Activated naive CD8-positive, alpha-beta T cell treated with anti-CD3 and anti-CD28 coated beads, Interleukin-2, amount 50 U/mL, for 16 hours (primary cell): ENCODE measurements around the gene P2RX3.
"Not testable (repeated sequence)": the region's sequence is repeated elsewhere in the genome, so short reads cannot be mapped to it uniquely, and the experiment has no call there.

Experiments used
- DNase-seq: peaks from one replicate; pipeline ENCODE4 v3.0.0-alpha.2; 2020; ENCODE audit warnings: low read depth, low spot score

Gene P2RX3

GRCh38 chr11:57348636-57349313 is 10.6 kb downstream of the P2RX3 start:
- no peak for DNase-seq

- DNase-seq: peak; percentile 11
These were observed 11.5 kb downstream of the P2RX3 start for GRCh38 chr11:57349491-57350274.

- DNase-seq: no peak
These were observed 14.9 kb downstream of the P2RX3 start for GRCh38 chr11:57353036-57353435.

GRCh38 chr11:57353446-57353845 is 15.3 kb downstream of the P2RX3 start:
- DNase-seq: no peak

GRCh38 chr11:57353852-57354251 is 15.7 kb downstream of the P2RX3 start:
- no peak for DNase-seq

GRCh38 chr11:57354699-57355098 is 16.5 kb downstream of the P2RX3 start:
- no peak for DNase-seq

- no peak for DNase-seq
These were observed 18.1 kb downstream of the P2RX3 start for GRCh38 chr11:57356268-57356667.

- DNase-seq: no peak
These were observed 19.2 kb downstream of the P2RX3 start for GRCh38 chr11:57357310-57357709.

GRCh38 chr11:57357856-57358255 is 19.7 kb downstream of the P2RX3 start:
- no peak for DNase-seq

GRCh38 chr11:57358543-57358961 is 20.4 kb downstream of the P2RX3 start:
- DNase-seq: no peak

GRCh38 chr11:57358991-57359390 is 20.8 kb downstream of the P2RX3 start:
- no peak for DNase-seq

GRCh38 chr11:57359396-57359795 is 21.2 kb downstream of the P2RX3 start:
- no peak for DNase-seq

GRCh38 chr11:57359896-57360690 is 21.9 kb downstream of the P2RX3 start:
- no peak for DNase-seq

- no peak for DNase-seq
These were observed 22.8 kb downstream of the P2RX3 start for GRCh38 chr11:57360991-57361390.

- not testable (repeated sequence) for DNase-seq
These were observed 23.3 kb downstream of the P2RX3 start for GRCh38 chr11:57361420-57361819.

- DNase-seq: no peak
These were observed 23.8 kb downstream of the P2RX3 start for GRCh38 chr11:57361926-57362325.

- DNase-seq: no peak
These were observed 25.3 kb downstream of the P2RX3 start for GRCh38 chr11:57363131-57364080.

GRCh38 chr11:57364851-57365660 is 26.9 kb downstream of the P2RX3 start:
- DNase-seq: no peak

- no peak for DNase-seq
These were observed 30.1 kb downstream of the P2RX3 start for GRCh38 chr11:57368106-57368844.

- no peak for DNase-seq
These were observed 30.7 kb downstream of the P2RX3 start for GRCh38 chr11:57368845-57369232.
